IPS-18a (cell line): ENCODE measurements around the gene FBXW8.

Experiments used
- H3K27ac ChIP-seq: one replicate; pipeline ENCODE4 v1.5.1; 2013; ENCODE audit warnings: low read length
- H3K27me3 ChIP-seq: one replicate; pipeline ENCODE4 v1.6.1; 2013; ENCODE audit warnings: mild to moderate bottlenecking, low read length; ENCODE audit not compliant: control insufficient read depth, insufficient read depth
- H3K36me3 ChIP-seq: one replicate; pipeline ENCODE4 v1.6.1; 2013; ENCODE audit warnings: low read depth, low read length; ENCODE audit not compliant: control insufficient read depth
- H3K4me1 ChIP-seq: one replicate; pipeline ENCODE4 v1.6.1; 2013; ENCODE audit warnings: low read depth, low read length; ENCODE audit not compliant: control insufficient read depth
- H3K4me3 ChIP-seq: one replicate; pipeline ENCODE4 v1.5.1; 2013; ENCODE audit warnings: low read length
- H3K9ac ChIP-seq: one replicate; pipeline ENCODE4 v1.6.1; 2013; ENCODE audit warnings: mild to moderate bottlenecking, low read length, moderate library complexity
- H3K9me3 ChIP-seq: one replicate; pipeline ENCODE4 v1.6.1; 2013; ENCODE audit warnings: low read depth, low read length; ENCODE audit not compliant: control insufficient read depth

FBXW8 gene

DNA sequence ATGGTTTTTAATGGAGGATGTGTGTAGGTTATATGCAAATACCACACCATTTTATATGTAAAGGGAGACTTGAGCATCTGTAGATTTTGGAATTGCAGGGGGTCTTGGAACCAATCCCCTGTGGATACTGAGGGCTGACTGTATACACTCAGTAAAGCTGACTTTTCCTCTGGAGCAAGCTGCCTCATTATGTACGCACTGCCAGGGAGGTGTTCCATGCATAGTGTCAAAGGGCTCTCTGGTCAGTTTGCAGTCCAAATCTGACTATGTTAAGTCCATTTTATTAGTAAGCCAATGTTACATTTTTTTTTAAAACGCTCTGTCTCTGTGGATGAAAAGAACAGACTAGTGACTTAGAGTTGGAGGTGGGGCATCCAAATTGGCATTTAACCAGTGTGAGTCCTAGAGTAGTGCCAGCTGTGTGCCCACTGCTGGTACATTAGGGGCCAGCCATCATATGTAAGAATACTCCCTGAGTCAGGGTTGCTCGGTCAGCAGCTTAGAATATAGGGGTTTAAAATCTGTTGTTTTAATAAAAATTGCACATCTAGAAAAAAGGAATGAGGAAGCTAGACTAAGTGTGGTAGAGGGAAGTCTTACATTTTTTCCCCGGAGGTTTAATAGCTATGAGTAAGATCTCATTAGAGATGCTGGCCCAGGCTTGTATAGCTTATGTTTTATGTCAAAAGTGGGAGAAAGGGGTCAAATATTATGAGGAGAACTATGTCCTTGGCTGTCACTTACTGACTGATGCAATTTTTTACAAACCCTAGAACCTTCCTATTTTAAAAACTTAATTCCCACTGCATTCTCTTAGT, 101.4 kb downstream of the FBXW8 start:
- H3K4me3 ChIP-seq: no peak overlapping the region
- peaks cover 46% of the 10 kb centered on the region for H3K4me1 ChIP-seq
- no peaks in the 10 kb centered on the region for H3K27me3 ChIP-seq
- H3K36me3 ChIP-seq: peaks cover 6% of the 10 kb centered on the region
- no peak overlapping the region for H3K27ac ChIP-seq
- no peak overlapping the region for H3K9ac ChIP-seq
- H3K9me3 ChIP-seq: no peaks in the 10 kb centered on the region

DNA sequence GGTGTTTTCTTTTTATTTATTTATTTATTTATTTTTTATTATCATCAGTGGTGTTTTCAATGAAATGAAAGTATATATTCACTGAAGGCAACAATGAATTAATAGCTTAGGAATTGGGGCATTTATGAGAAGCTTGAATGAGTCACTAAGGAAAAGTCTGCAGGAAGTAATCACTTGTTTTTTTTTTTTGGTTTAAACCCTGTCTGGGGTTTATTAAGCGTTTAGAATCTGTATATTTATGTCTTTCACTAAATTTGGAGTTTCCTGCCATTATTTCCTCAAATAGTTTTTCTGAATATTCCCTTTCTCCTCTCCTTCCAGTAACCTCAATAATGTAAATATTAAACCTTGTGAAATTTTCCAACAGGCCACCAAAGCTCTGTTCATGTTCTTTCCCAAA, 103.0 kb downstream of the FBXW8 start:
- Histone ChIP-seq H3K4me3 (no peak overlapping the region), H3K27ac (no peak overlapping the region), H3K9me3 (no peaks in the 10 kb centered on the region), H3K27me3 (no peaks in the 10 kb centered on the region), H3K4me1 (peaks cover 39% of the 10 kb centered on the region), H3K36me3 (peaks cover 6% of the 10 kb centered on the region), H3K9ac (no peak overlapping the region)

DNA sequence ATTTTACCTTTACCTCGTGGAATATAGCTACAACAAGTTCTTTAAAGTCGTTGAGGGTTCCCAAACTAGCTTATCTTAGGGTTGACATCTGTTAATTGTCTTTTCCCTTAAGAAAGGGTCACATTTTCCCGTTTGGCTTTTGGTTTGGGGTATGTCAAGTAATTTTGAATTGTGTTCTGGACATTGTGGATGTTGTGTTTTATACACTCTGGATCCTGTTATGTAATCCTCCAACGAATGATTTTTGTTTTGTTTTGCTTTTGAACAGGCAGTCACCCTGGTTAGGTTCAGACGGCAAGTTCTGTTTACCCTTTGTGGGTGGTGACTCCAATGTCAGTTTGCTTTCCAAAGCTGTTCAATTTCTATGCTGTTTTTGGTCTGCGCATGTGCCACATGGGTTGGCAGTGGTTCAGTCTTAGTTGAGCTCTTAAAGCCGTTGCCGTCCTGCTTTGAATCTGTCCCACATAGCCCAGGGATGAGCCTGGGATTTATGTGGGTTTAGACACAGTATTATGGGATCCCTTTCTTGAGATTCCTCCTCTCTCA, 103.7 kb downstream of the FBXW8 start:
- H3K4me3 ChIP-seq: no peak overlapping the region
- no peak overlapping the region for H3K27ac ChIP-seq
- peaks cover 35% of the 10 kb centered on the region for H3K4me1 ChIP-seq
- no peaks in the 10 kb centered on the region for H3K9me3 ChIP-seq
- no peaks in the 10 kb centered on the region for H3K27me3 ChIP-seq
- peaks cover 6% of the 10 kb centered on the region for H3K36me3 ChIP-seq
- no peak overlapping the region for H3K9ac ChIP-seq

DNA sequence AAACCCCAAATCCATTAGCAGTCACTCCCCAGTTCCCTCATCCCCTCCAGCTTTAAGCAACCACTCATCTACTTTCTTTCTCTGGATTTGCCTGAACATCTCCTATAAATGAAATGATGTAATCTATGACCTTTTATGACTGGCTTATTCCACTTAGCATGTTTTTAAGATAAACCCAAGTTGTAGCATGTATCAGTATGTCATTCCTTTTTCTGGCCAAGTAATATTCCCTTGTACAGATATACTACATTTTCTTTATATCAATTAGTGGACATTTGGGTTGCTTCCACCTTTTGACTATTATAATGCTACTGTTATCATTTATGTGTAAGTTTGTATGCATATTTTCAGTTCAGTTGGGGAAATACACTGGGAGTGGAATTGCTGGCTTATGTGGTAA, 105.1 kb downstream of the FBXW8 start:
- H3K4me3 ChIP-seq: no peak overlapping the region
- H3K27me3 ChIP-seq: no peaks in the 10 kb centered on the region
- no peaks in the 10 kb centered on the region for H3K9me3 ChIP-seq
- H3K4me1 ChIP-seq: peaks cover 21% of the 10 kb centered on the region
- no peak overlapping the region for H3K27ac ChIP-seq
- H3K9ac ChIP-seq: no peak overlapping the region
- peaks cover 6% of the 10 kb centered on the region for H3K36me3 ChIP-seq

DNA sequence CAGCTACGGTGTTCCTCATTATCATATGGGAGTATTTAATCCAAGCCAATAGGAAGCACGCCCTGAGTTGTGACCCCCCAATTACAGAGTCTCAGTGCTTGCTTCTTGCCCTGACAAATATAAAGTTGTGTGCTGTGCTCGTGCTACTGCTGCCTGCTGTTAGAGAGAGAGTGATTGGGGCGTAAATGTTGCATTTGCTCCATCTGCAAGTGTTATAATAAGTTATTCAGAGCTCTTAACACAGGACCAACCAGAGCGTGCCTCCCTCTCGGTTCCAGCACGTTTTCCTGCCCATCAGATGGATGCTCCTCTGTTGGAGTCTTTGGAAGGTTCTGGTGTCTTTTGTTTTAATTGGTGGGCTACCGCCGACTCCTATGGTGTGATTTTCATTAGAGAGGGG, 107.1 kb downstream of the FBXW8 start:
- no peak overlapping the region for H3K4me3 ChIP-seq
- H3K27me3 ChIP-seq: no peaks in the 10 kb centered on the region
- peaks cover 6% of the 10 kb centered on the region for H3K36me3 ChIP-seq
- no peak overlapping the region for H3K27ac ChIP-seq
- peaks cover 2% of the 10 kb centered on the region for H3K4me1 ChIP-seq
- no peak overlapping the region for H3K9ac ChIP-seq
- H3K9me3 ChIP-seq: no peaks in the 10 kb centered on the region

DNA sequence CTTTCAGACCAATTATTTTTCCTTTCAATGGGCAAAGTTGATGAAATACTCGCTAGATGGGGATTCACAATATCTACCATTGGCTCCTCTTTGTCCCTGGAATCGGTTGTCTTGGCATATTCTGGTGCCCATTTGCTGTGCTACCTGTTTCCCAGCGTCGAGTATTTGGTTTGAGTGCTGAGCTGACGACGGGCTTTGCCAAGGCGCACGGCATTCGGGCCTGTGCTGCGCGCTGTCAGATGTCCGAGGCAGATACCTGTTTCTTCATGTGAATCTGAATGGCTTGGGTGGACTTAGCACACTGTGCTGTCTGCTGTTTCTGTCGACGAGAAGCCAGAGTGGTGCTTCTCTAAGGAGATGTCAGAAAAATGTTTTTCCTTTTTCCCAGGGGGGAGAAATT, 107.5 kb downstream of the FBXW8 start:
- H3K9ac ChIP-seq: no peak overlapping the region
- peaks cover 6% of the 10 kb centered on the region for H3K36me3 ChIP-seq
- H3K9me3 ChIP-seq: no peaks in the 10 kb centered on the region
- peaks cover 2% of the 10 kb centered on the region for H3K4me1 ChIP-seq
- no peak overlapping the region for H3K4me3 ChIP-seq
- H3K27me3 ChIP-seq: no peaks in the 10 kb centered on the region
- H3K27ac ChIP-seq: no peak overlapping the region

DNA sequence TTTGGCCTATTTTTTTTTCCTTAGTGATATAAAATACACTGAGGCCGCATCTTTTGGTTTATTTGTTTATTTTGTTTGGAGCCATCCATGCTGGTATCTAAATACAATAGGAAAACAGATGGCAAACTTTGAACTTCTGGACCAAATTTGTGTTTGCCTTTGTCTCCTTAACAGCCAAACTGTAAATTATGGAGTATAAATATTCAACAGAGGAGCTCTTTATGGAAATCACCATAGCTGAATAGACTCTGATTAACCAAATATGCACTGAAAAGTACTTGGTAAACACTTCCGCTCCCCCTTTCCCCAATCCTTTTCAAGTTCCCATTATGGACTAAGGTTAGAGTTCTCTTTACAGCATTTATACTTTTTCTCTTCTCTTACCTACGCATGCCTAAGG, 107.9 kb downstream of the FBXW8 start:
- Histone ChIP-seq H3K9me3 (no peaks in the 10 kb centered on the region), H3K9ac (no peak overlapping the region), H3K4me3 (no peak overlapping the region), H3K4me1 (peaks cover 2% of the 10 kb centered on the region), H3K27ac (no peak overlapping the region), H3K36me3 (peaks cover 7% of the 10 kb centered on the region), H3K27me3 (no peaks in the 10 kb centered on the region)

DNA sequence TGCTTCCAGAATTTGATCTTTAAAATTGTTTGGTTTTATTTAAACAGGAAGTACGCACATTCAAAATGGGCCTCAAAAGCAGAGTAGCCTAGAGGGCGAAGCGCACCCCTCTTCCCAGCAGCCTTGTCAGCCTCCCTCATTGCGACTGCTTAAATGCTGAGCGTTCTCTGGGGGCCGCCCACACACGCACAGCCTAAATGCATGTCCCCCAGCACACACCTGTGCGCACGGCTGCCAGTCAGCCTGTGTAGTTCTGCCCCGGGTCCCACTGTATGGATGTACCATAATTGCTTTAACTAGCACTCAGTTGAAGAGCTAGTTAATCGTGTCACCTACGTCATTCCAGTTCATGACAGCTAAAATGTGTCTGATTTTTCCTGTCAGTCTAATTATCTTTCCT, 109.1 kb downstream of the FBXW8 start:
- peaks cover 2% of the 10 kb centered on the region for H3K4me1 ChIP-seq
- no peak overlapping the region for H3K4me3 ChIP-seq
- no peak overlapping the region for H3K9ac ChIP-seq
- no peaks in the 10 kb centered on the region for H3K27me3 ChIP-seq
- H3K27ac ChIP-seq: no peak overlapping the region
- H3K36me3 ChIP-seq: peaks cover 19% of the 10 kb centered on the region
- H3K9me3 ChIP-seq: no peaks in the 10 kb centered on the region

DNA sequence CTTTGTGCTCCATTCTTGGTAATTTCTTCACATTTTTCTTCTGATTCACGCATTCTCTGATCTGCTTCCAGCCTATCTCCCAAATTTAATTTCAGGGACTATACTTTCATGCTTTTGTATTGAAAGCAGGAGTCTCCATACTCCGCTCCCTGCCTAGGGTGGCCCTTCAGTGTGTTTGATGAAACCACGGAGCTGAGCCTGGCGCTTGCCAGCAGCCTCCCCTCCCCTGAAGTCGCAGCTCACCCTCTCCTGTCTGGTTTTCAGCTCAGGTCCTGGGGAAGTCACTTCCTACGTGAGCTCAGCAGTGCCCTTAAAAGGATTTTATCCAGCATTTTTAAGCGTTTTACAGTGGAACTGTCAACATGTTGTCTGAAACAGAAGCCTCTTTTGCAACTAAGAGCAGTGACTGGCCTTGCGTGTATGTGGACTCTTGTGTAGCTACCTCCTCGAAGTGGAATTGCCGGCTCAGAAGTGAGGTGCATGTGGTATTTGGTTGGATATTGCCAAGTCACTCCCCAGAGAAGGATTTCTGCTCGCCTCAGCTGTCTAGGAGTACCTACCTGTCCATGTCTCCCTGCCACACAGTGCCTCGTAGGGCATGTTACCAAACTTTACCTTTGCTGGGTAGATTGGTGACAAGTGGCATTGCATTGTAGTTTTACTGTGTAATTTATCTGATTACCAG, 109.9 kb downstream of the FBXW8 start:
- Histone ChIP-seq H3K27me3 (no peaks in the 10 kb centered on the region), H3K36me3 (peaks cover 23% of the 10 kb centered on the region), H3K9me3 (no peaks in the 10 kb centered on the region), H3K9ac (no peak overlapping the region), H3K4me3 (no peak overlapping the region), H3K27ac (no peak overlapping the region), H3K4me1 (peaks cover 2% of the 10 kb centered on the region)

DNA sequence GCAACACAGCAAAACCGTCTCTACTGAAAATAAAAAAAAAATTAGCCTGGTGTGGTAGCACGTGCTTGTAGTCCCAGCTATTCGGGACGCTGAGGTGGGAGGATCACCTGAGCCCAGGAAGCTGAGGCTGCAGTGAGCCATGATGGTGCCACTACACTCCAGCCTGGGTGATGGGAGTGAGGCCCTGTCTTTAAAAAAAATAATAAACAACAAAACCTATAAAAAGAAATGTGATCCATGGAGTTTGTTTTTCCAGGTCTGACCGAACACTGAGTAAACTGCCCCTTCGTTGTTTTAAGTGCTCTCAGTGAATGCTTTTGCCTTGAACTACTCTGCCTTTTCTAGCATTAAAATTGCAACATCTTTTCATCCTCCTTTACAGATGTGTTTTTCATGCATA, 111.7 kb downstream of the FBXW8 start:
- peaks cover 18% of the 10 kb centered on the region for H3K36me3 ChIP-seq

DNA sequence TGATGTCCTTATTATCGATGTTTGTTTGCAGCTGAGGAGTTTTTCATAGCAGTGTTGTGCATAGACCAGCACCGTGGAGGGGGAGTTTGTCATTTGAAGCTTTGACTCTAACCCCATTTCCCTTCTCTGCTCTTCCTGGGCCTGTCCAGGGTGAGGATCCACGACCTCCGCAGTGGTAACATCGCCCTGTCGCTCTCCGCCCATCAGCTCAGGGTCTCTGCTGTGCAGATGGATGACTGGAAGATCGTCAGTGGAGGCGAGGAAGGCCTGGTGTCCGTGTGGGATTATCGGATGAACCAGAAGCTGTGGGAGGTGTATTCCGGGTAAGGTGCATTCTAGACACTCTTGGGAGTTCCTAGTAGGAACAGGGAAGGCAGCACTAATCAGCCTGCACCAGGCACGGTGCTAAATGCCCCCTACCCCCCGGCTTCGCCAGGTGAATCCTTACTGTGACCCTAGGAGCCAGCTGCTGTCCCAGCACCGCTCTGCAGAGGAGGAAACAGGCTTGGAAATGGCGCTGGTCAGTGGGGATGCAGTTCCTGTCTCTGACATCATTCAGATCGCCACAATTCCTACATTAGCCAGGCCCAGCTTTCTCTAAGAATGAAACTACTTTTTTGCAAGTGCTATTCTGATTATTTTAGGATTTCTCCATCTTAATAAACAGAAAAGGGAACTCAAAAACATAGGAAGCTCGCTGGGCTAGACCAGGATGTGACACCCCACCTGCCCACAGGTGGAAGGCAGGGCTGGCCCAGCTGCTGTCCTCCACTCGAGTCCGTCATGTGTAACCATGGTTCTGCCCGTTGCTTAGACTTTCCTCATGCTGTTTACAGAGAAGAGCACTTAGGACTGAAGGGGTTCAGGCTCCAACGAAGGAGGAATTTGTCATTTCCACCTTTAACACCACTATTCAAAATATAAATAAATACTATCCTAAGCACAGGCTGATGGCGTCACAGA, 113.5 kb downstream of the FBXW8 start:
- H3K27me3 ChIP-seq: no peaks in the 10 kb centered on the region
- no peaks in the 10 kb centered on the region for H3K9me3 ChIP-seq
- H3K4me1 ChIP-seq: no peaks in the 10 kb centered on the region
- peaks cover 25% of the 10 kb centered on the region for H3K36me3 ChIP-seq
- H3K9ac ChIP-seq: no peak overlapping the region
- H3K27ac ChIP-seq: no peak overlapping the region
- H3K4me3 ChIP-seq: no peak overlapping the region

More for the DNA sequence above, 111.7 kb downstream of the FBXW8 start:
- H3K4me1 ChIP-seq: peaks cover 2% of the 10 kb centered on the region
- no peak overlapping the region for H3K9ac ChIP-seq
- H3K4me3 ChIP-seq: no peak overlapping the region
- H3K9me3 ChIP-seq: no peaks in the 10 kb centered on the region
- H3K27ac ChIP-seq: no peak overlapping the region
- no peaks in the 10 kb centered on the region for H3K27me3 ChIP-seq
